ENCODE data around the gene HHIPL1.
A peak's percentile ranks its signal among the peaks of the same experiment; 100 is the strongest.

Gene HHIPL1

DNA sequence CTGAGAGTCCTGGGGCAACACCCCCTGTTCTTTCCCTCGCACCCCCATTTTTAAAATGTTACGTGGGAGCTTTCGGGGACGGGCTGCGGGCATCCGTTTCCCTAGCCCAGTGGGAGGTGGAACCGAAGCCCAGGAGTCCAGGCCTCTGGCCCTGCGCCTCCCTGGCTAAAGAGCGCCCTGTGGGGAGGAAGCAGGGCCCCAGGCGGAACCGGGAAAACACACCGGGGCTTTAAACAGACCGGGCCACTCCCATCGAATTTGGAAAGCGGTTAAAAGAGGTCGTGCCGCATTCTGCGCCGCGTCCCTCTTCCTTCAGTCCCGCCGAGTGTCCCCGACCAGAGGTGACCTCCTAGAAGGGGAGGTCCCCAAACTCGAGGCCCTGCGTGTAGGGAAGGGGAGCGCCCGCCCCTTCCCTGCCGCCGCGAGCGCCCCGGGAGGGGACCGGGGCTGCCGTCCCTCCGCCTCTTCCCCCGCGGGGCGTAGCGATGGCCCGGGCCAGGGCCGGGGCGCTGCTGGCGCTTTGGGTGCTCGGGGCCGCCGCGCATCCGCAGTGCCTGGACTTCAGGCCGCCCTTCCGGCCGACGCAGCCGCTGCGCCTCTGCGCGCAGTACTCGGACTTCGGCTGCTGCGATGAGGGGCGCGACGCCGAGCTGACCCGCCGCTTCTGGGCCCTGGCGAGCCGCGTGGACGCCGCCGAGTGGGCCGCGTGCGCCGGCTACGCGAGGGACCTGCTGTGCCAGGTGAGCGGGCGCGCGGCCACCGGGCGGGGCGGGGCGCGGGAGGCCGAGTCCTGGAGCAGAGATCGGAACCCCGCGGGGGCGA is at the start of gene HHIPL1:
HHIPL1 (plus strand) TSS at position 407 of the 822 bp plus-strand sequence; CDS start at position 486, 79 bp downstream.
- no peak for DNase-seq

DNA sequence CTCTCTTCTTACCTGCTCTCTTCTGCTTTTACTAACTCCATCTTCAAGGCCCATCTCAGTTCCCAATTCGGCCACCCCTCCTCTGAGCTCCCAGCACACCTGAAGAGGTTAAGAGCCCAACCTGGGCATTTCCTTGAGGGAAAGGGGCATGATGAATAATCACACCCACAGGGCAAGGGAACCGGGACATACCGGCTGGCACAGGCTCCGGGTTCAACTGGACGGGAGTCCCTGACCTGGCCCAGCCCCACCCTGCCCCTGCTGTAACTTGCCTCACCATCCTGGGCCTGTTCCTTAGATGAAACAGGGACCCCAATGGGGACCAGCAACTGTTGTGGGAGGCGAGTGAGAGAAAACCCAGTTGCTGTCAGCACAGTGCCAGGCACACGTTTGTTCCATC is 49.4 kb upstream of the HHIPL1 start:
- no peak for DNase-seq

DNA sequence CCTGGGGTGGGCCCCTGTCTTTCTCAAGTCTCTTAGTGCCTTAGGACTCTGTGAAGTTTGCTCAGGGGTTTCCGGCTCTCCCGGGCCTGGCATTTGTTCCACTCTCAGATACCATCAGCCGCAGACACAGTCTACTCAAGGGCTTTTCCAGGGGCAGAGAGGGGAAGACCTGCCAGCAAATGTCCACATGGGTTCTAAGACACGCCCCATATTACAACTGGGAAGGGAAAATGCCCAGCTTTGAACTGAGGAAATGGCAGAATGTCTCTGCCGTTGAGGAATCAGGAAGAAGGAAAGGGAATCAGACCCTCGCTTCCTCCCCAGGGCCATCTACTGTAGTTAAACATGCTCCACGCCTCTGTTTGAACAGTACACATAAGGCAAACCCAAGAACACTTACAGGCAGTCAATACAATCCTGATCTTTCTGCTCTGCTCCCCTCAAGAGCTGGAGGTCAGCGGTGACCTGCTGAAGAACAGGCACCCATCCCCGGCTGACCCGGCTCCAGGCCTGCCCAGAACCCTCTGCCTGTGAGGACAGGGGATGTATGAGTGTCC is 48.8 kb upstream of the HHIPL1 start:
- DNase-seq: no peak

- no peak for DNase-seq
Measured at GRCh38 chr14:99596772-99597171, 48.2 kb upstream of the HHIPL1 start.

- no peak for DNase-seq
Measured at GRCh38 chr14:99597911-99598600, 46.9 kb upstream of the HHIPL1 start.

DNA sequence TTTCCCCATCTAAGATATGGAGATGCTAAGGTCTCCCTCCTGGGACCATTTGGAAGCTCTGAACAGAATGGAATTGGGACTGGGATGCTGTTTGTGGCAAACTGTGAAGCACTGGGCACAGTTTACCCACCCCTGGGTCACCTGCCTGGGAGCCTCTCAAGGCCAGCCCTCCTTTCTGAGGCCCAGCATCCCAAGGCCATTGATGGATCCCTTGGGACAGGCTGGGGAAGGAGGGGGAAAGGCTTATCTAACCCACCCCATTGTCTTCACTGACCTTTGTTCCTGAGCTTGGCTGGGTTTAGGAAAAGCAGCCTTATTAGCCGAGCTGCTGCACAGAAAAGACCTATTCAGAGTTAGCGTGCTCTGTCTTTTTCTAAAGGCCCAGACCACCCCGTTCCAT is 46.2 kb upstream of the HHIPL1 start:
- DNase-seq: peak in 1 of 2 donors; percentile 9

- no peak for DNase-seq
Measured at GRCh38 chr14:99599393-99599792, 45.5 kb upstream of the HHIPL1 start.

DNA sequence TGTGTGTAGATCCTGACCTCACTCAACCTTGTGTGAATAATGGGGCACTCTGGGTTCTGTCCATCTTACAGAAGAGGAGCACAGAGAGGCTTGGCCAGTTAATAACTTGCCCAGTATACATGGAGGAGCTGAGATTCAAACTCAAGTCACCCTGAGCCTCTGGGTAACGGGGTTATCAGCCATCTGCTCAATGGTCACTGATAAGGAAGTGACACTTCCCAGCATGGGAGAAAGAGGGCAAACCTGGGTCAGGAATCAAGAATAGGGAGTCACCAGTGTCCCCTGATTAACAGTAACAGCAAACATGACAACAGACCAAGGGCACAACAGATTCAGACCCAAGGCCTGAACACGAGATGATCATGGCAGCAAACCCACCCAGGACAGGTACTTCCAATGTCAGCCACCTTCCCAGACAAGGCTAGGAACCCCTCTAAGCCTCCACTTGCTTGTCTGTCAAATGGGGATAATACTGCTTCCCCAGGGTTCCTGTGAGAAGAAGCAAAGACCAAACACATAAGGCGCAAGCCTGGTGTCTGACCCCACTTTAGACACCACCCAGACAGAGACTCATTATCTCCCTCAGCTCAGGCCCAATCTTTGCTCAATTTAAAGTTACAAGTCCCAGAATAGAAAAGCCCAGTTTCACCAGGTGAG is 44.6 kb upstream of the HHIPL1 start:
- DNase-seq: no peak

DNA sequence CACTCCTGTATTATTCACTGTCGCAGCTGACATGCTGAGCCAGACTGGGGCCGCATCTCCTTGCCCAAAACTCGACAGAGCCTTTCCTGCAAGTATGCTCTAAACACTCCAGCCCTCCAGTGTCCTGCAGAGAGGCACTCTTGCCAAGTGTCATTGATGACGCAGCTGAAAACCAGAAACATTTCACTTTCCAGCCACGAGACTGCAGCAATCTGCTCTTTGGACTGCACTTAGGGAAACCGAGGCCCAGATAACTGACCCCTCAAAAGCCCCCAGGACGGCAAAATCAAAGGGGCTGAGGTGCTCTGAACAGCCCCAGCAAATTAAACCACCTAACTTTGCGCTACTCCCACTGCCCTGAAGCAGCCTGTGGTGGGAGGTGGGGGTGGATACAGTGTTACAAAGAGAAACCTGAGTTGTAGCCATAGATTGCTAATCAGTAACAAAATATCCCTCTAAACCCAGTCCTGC is 43.5 kb upstream of the HHIPL1 start:
- peak in 1 of 2 donors; percentile 23 for DNase-seq

- DNase-seq: no peak
Measured at GRCh38 chr14:99602054-99602787, 42.7 kb upstream of the HHIPL1 start.

GRCh38 chr14:99602788-99603415 is 42.0 kb upstream of the HHIPL1 start:
- DNase-seq: no peak

GRCh38 chr14:99603471-99604277 is 41.3 kb upstream of the HHIPL1 start, which contains the start of gene CCDC85C:
CCDC85C (minus strand) TSS chr14:99604207; CDS start chr14:99603959, 248 bp downstream.
- DNase-seq: no peak

DNA sequence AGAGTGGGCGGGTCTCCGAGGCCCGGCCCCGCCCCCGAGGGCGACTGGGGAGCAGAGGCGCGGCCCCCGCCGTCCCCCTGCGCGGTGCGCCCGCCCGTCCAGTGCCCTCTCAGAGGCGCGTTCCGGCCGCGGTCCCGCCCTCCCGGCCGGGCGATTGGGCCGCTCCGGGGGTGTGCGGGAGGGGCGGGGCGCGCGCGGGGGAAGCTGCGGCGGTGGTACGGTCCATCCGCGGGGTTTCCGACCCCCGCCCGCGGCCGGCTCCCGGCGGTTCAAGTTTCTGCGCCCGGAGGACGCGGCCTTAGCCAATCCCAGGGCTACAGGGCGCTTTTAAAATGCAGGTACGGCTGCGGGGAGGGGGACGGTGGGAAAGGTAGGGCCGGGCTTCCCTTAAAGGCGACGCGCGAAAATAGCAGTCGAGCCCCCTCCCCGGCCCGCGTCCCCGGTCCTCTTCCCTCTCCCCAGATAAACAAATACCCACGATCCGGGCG is 40.6 kb upstream of the HHIPL1 start:
- DNase-seq: peak; percentile 91 to 96

DNA sequence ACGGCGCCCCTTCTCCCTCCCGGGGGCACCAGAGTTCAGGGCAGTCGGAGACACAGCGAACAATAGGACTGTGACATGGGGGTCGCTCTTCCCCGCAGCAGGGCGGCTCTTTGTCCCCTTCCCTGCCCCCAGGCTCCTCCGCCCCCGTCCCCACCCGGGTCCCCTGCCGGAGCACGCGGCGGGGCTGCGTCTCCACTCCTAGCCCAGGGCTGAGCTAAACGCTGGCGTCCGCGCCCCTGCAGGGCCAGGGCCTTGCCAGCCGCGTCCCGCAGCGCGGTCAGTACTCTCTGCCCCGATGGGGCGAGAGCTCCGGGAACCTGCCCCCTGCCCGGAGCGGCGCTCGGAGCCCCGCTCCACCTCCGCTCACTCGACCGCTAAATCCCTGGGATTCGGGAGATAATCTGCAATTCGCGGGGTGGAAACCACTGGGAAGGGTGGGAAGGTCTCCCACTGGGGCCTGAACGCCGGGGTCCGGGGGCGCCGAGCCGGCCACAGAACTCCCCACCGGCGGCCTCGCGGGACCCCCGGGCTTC is 40.1 kb upstream of the HHIPL1 start:
- DNase-seq: no peak

DNA sequence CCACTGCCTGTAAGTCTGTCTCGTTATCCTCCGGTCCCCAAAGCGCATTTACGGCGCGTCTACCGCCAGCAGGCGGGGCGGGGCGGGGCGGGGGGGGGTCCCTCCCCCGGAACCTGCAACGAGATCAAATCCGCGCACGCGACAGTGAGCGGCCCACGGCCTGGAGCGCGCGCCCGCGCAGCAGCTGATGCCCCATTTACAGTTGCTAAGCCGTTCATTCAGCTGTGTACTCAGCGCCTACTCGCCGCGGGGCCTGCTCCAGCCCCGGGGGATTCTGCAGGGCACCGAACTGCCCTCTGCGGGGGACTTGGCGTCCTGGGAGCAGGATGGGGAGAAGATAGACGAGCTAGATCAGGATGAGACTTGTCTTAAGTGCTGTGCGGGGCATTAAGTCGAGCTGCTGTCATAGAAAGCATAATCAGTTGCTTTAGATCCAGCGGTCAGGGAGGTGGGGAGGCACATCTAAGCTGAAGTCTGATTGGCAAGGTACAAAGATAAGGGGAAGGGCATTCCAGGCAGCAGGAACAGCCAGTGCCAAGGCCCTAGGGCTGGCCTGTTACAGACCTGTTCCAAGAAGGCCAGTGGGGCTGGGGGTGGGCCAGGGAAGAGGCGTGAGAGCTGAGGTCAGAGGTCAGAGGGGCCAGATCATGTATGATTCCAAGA is 39.5 kb upstream of the HHIPL1 start:
- peak; percentile 12 to 24 for DNase-seq

DNA sequence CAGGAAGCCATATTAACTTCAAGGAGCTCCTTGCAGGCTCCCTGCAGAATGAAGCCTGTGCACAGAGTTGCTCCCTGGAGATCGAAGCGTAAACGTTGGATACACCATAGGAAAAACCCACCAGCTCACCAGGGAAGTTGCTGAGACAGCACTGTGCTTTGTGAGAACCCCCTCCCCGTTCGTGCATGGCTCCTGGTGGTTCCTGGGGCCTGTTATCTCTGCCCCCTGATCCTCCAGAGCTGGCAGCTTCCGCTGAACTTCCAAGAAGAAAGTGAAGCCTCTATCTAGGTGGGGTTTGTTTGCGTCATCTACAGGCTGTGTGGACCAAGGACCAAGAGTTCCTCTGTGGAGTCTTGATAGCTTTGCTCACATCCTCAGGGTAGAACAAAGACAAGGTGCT is 38.6 kb upstream of the HHIPL1 start:
- no peak for DNase-seq

- no peak for DNase-seq
Measured at GRCh38 chr14:99608591-99608990, 36.3 kb upstream of the HHIPL1 start.

DNA sequence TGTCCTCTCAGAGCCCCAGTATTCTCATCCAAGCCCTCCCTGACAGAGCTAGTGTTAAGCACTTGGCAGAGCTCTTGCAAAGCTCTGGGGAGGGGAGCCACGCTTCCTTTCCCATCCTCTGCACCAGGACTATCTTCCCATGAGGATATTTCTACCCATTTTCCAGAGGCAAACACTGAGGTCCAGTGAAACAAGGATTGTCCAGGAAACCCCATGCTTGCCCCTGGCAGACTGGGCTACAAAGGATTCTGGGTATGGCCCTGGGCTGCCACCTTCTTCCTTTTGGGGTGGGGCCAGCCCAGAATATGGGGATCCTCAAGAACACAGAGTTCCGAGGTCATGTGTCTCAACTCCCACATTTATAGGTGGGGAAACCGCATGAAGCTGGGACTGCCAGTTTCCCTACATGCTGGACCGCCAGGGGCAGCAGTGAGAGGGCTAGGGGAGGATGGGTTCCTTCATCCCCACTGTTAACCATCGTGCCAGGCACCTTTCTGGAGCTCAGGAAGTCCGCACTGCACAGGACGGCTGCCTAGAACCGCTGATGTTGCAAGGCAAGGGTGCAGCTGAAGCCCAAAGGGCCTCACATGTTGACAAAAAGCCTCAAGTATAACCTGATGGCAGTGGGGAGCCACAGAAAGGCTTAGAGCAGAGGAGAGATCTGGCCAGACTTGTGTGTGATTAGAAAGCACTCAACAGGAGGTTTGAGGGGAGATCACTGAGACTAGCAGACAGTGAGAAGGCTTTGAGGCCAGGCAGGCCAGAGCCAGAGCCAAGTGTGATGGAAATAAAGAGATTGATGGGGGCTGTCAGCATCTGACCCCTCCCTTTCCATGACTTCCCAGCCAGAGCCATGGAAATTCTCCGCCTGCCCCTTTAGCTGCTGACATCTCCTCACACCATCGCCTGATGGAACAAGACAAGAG is 35.4 kb upstream of the HHIPL1 start:
- DNase-seq: no peak

GRCh38 chr14:99611646-99612045 is 33.3 kb upstream of the HHIPL1 start:
- no peak for DNase-seq

All from hippocampal formation (tissue), 2 donors.